HG02981 (cell line): Measurements from ENCODE around the gene SREK1IP1.

ENCODE experiments used
- ATAC-seq: cut with Tn5 transposase; IDR thresholded peaks from one replicate; pipeline ENCODE4 v1.9.1; 2021; ENCODE audit warnings: mild to moderate bottlenecking, moderate library complexity; ENCODE audit not compliant: unreplicated experiment

SREK1IP1 gene

DNA sequence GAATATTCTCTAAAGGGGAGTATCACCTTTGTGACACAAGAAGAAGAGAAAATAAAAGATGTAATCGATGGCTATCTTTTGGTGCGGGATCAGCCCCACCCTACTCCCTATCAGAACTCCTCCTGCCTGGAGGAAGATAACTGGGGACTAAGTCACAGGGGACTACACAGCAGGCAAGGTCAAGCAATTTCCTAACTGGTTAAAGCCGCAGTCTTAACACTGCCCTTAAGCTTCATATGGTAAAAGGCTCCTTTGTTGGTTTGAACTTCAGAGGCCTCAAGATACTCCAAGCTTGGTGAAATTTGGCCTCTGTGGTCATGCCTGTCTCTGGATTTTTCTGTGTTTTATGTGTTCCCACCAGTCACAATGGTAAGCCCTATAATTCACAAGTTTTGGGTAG, 79.5 kb downstream of the SREK1IP1 start:
- ATAC-seq, result no peak

DNA sequence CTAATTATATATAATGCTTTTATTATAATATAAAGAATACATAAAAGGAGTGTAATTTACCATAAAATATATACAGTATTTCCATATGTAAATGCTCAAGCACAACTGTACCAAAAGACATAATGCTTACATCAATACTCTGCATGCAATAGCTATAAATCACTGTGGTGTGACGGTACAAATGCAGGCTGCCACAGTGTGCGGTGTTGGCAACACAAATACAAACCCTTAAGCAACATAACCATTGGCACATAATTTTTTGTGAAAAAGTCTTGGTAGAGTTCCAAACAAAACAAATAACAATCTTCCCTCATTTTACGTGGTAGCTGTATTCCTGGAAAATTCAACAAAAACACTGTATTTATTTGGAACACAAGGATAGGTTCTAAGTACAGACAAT, 80.1 kb downstream of the SREK1IP1 start:
- ATAC-seq, result no peak

DNA sequence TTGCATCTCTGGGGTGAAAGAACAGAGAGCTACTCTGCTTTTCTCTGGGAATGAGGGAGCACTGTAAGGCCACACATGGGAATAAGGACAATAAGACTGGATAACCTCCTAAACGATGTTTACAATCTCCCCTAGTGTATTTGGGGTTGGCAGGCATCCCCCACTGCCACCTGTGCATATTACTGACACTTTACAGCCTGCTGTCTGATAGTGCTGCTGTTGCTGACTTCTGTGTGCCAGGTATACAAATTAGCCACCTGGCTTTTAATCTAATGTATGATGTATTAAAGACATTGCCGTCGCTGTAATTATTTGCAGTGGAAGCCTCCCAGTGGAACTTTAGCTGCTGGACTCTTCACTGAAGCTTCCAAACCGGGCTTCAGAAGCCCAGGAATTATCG, 82.6 kb downstream of the SREK1IP1 start:
- ATAC-seq, result no peak

DNA sequence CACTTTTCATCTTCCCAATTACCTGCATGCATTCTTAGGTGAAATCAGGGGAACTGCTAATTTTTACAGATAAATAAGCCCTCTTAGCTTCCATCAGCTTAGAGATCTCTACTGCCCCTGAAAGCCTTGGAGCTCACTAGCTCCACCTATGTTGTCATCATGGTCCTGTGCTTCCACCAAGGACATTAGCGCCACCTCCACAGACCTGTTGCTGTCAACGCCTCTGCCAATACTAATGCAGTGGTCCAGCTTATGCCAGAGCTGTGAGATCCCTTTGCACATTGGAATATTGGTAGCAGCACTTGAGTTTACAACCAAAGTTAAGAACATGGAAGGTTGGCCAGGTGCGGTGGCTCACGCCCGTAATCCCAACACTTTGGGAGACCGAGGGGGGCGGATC, 85.9 kb downstream of the SREK1IP1 start:
- ATAC-seq, result no peak

DNA sequence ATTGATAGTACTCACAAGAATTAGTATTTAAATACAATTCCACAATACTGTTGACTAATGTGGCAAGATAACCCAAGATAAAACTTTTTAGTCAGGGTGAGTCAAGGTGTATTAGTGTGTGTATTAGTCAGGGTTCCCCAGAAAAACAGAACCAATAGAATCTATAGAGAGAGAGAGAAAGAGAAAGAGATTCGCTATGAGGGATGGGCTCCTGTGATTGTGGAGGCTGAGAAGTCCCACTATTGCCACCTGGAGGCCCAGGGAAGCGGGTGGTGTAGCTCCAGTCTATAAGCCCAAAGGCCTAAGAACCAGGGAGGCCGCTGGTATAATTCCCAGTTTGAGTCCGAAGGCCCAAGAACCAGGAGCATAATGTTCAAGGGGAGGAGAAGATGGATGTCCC, 88.2 kb downstream of the SREK1IP1 start:
- ATAC-seq, result no peak

DNA sequence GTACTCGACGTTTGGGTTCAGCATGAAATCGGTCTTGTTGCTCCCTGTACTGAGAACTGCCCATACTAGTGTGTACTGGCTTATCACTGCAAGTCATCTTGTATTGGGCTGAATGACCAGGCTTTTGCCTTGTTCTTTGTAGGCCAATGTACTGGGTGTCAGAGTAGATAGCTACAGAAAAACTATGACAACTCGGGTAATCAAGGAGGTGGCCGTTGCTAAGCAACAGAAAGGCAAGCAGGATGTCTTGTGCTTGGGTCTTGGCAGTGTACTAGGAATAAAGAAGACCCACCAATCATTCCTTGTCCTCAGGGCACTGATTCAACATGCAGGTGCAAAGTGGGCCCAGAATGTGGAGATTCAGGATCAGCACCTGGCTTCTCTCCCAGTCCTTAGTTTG, 90.1 kb downstream of the SREK1IP1 start:
- ATAC-seq, result no peak

DNA sequence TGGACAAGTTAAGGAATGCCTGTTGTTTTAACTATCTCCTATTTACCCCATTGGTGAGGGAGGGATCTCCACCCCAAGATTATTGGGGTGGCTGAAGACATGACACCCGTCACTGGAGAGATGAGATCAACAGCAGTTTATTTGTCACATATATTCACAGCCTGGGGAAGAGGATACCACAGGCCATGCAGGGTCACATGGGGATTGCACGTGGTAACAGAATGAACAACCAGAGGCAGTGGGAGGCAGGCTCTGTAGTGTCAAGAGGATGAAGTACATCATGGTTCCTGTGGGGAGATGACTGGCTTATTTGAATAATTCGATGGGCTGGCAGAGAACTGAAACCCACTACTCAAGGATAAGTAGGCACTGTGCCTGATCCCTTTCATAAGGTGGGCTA, 96.8 kb downstream of the SREK1IP1 start:
- ATAC-seq, result no peak

DNA sequence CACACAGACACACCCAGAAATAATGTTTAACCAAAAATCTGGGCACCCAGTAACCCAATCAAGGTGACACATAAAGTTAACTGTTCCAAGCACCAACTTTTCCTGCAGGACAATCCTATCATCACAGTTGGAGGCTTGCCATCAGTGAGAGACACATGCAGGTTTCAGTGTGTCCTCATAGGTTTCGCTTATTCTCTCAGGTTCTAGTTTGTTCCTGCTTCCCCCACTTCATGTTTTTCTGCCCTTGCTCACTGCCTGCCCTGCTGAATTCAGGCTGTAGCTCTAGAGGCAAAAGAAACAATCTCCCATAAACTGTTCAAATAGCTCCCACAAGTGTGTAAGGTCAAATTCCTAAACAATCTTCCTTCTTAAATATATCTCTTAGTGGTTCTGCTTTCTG, 98.2 kb downstream of the SREK1IP1 start:
- no peak for ATAC-seq
